Measurements from ENCODE around the gene GIMAP6.
"Not testable (repeated sequence)": the region's sequence is repeated elsewhere in the genome, so short reads cannot be mapped to it uniquely, and the experiment has no call there.

GIMAP6 gene

GRCh38 chr7:150642926-150643325 lies 10.7 kb upstream of the GIMAP6 start:
- no peak for DNase-seq

DNA sequence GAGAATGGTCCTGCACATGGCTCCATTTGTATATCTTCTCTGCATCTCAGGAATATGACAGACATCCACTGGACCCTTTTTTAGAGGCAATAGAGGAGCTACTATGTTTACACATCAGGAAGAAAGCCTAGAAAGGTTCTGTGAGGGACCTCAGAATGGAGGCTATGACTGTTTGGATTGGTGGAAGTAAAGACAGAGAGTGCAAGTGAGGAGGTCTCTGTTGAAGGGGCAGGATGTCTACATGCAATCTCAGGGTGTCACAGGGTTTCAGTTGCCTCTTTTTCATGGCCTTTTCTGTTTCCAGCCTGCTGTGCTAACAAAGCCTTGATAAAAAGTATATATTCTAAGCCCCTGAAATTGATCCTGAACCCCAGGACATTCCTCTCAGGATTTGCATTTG lies 9.7 kb upstream of the GIMAP6 start:
- no peak for DNase-seq

DNA sequence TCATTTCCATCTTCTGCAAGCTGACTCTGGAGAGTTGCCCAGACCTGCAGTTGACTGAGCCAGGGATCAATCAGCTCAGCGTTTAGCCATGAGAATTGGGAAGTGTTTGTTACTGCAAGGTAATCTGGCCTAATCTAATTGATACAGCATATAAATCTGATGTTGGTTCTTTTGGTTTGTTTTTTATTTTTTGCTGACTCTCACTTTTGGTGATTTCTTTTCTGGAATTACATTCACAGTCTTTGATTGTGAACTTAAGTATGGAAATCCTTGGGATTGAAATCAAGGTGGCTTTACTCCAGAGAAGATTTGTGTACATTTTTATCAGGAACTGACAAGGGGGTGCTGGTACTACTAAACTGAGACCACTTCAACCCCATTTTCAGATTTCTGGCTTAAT lies 1.7 kb upstream of the GIMAP6 start:
- no peak for DNase-seq

DNA sequence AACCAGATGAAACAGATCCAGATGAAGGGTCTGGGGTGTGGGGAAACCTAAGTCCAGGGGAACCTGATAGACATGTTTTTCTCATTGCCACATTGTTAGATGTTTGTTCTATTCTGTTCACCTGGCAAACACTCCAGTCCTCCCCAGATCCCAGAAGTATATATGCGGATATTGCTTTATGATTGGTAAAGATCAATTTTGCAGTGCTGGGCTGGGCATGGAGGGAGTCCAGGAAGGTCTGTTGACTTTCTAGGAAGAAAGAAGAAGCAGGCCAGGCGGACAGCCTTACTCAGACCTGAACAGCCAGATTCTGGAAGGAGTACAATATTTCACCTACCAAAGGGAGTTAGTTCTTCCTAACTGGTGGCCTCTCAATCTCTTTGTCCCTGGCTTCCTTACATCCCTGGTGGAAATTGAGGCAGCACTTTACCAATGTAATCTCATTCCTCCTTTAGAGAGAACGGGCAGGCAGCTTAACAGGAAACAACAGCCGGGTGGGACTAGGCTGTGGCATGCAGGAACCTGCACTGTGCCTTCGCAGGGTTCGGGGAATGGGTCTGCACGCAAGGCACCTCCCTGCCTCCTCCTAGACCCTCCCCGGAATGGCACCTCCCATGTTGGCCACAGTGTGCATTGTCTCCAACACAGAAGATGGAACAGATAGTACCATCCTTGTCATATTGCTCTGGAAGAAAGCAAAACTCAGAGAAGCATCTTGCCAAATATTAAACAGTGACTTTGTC lies 930 bp downstream of the GIMAP6 start:
- no peak for DNase-seq

DNA sequence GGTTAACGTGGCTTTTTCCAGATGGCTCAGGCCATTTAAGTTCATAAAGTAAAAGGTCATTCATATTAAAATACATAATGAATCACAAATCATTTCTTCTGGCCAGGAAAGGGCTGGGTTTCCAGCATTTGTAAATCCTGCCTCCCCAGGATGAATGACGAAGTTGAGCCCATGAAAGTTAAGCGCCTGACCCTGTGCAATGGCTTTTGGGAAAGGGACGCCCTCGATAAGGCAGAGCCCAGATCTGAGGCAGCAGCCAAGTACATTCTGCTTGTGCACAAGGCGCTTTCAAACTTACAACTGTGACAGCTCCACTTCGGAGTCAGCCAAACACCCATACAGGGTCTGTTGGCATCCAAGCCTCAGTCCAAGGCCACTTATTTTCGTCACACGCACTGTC lies 2.8 kb downstream of the GIMAP6 start:
- no peak for DNase-seq

DNA sequence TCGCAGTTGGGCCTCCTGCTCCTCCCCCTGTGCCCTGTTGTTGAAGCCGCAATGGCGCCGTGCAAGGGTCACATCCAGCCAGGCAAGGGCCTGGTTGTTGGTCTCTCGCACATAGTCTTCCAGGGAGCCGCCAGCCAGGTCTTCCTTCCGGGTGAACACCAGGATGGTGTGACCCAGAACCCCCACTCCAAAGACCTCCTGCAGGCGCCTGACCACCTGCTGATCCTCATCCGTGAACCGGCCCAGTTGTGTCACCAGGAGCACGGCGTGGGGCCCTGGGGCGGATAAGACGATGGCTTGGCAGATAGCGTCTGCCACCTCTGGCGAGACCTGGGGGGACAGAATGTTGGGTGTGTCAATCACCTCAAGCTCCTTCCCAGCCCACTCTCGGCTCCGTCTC lies 4.2 kb downstream of the GIMAP6 start:
- DNase-seq: no peak

DNA sequence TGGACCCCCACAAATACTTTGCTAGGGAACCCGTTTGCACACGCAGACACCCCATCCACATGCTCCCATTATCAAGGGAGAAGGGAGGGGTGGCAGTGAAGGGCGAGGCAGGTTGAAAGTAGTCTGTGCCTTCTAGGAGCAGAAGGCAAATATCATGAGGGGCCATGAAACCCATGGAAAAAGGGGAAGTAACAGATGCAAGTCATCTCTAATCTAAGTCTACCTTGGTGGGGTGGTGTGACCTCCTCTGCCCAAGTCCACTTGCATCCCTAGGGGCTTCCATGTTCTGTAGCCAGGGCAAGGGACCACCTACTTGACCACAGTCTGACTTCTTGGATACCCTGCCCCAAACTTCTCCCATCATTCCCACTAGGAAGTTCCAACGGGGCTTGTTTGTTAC lies 5.5 kb downstream of the GIMAP6 start:
- no peak for DNase-seq

DNA sequence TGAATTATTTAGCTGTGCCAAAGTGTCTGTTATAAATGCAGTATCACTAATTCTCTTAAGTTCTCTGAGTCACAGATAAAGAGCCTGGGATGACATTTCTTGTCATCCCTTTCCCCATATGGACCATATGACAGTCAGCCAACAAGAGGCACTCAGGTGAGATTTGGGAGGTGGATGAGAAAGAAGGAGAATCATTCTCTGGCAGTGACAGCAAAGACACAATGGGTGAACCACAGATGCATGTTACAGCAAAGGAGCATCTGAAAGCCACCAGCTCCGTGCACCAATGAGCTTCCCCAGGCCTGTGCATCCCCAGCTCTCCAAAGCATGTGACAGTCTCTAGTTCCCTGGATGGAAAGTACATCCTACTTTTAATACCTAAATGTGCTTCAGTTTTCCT lies 10.8 kb downstream of the GIMAP6 start:
- no peak for DNase-seq

DNA sequence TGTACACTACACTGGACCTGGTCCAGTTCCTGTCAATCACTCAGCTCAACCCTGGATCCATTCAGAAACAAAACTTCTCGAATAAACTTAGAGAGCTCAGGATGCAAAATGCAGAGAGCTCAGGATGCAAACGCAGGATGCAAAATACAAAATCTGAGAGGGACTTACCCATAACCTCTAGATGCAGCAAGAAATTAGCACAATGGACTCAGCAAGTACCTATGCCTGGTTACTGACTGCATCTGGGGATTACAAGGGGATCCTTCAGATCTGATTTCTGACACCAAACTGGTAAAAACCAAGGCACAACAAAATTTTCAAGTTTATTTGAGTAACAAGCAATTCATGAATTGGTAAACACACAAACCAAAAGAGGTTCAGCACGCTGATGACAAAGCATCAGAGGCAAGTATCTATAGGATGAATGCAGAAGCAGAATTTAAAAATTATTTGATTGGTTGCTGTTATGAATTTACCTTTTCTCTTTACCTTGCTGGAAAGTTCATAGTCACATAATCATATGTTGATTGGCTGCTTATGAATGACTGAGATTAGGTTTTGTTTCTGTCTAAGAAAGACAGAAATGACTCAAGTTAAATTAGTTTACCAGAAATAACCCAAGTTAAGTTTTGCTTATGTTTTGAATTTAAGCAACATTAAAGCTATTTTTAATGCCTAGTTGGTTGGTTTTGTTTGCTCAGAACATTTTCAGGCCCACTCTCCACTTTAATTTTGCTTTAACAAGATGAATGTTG lies 11.4 kb downstream of the GIMAP6 start:
- no peak for DNase-seq

- no peak for DNase-seq
Measured at GRCh38 chr7:150620061-150620460, 12.1 kb downstream of the GIMAP6 start.

GRCh38 chr7:150615221-150615755 lies 16.9 kb downstream of the GIMAP6 start:
- DNase-seq: not testable (repeated sequence)

- not testable (repeated sequence) for DNase-seq
Measured at GRCh38 chr7:150614426-150614825, 17.8 kb downstream of the GIMAP6 start.

DNA sequence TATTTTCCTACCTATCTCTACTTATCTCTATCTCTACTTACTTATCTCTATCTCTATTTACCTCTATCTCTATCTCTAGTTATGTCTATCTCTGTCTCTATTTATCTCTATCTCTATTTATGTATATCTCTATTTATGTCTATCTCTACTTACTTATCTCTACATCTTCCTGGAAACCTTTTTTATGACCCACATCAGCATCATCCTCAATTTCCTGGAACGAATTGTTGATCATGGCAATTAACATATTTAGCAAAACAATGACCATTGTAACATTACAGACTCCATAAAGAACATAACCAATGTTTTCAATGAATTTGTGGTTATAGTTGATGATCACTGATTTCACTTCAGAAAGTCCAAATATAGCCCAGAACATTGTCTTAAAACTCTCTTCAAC lies 18.3 kb downstream of the GIMAP6 start:
- DNase-seq: no peak

- DNase-seq: no peak
Measured at GRCh38 chr7:150612925-150613324, 19.3 kb downstream of the GIMAP6 start.

GRCh38 chr7:150610233-150610632 lies 22.0 kb downstream of the GIMAP6 start:
- DNase-seq: no peak

GRCh38 chr7:150603600-150603999 lies 28.6 kb downstream of the GIMAP6 start:
- not testable (repeated sequence) for DNase-seq

DNA sequence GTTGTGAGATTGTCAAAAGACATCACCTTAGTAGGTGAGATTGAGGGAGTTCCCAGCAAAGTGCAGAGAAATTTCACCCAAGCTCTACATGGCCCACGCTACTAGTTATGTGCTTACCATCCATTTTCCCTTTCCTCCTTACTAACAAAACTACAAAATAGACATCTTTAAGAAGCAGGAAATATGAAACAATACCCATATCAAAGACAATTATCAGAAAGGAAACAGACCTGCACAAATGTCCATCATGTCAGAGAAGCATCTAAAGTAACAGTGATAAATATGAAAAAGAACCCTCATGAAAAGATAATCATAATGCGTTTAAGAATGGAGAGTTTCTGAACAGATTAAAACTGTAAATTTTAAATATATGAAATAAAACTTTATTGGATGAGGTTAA lies 36.8 kb downstream of the GIMAP6 start:
- DNase-seq: no peak

GRCh38 chr7:150594805-150595204 lies 37.4 kb downstream of the GIMAP6 start:
- DNase-seq: no peak

- no peak for DNase-seq
Measured at GRCh38 chr7:150587551-150587950, 44.6 kb downstream of the GIMAP6 start.

- DNase-seq: no peak
Measured at GRCh38 chr7:150586785-150587152, 45.4 kb downstream of the GIMAP6 start.

DNA sequence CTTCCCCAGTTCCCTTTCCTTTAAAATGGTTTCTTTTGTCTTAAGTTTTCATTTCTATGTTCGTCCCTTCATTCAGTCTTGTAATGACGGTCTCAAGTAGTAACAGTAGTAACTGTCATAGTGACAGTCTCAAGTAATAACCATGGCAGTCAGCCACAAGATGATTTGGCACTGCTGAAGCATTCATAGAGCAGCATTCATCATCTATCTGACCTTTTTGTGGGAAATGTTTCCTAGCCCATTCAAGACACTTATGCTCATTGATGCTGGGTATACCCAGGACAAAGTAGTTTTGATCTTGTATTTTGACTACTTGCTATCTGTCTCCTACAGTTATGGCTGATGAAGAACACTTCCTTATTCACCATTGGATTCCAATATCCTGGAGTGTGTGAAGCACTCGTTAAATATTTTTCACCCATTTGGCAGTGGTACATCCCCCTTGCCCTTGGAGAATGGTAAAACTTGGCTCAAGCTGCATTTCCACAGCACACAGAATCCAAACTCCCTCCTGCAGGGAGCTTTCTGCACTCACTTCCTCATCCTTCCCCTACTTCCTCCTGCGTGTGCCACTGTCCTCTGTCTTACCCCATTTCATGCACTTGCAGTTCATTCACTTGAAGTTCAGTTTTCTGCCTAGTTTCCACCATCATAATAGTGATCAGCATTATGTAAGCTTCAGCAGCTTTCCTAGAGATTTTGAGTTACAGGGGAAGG lies 46.0 kb downstream of the GIMAP6 start:
- DNase-seq: no peak

GRCh38 chr7:150585199-150585598 lies 47.0 kb downstream of the GIMAP6 start:
- no peak for DNase-seq

DNA sequence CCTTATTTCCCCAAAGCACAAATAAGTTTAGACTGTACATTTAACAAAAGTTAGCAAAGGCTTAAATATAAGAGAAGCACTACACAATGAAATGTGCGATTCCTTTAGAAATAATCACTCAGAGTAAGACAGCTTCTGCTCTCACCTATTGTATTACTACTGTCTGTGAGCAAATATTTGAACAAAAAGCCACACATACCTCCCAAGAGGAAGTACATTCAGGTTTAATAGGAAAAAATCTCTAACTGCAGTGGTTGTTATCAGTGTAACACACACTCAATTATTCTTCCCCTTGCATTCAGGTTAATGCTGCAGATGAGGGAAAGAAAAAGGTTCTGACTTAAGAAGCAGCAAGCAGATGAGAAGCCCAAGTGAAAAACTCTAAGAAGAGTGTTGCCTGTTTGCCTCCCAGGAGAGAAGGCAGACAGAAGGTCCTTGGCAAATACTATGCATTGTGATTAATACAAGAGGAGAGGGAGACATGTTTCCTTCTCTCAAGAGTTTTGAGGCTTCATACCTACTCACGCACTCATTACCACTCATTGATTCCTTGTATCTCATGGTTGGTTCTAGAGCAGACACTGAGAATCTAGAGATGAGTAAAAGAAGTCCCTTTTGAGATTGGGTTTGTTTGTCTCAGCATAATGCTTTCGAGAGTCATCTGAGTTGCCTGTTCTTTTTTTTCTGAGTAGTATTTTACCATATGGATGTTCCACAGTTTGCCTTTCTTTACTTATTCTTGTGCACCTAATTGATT lies 51.4 kb downstream of the GIMAP6 start:
- DNase-seq: no peak

Data from NCI-H146 (cell line).